Cerebellar nuclear complex (tissue), 1 donor: ENCODE results near the gene AP1S1.
"Not testable (repeated sequence)": the region's sequence is repeated elsewhere in the genome, so short reads cannot be mapped to it uniquely, and the experiment has no call there.

ENCODE experiments used
- DNase-seq, 2 experiments: peaks; one replicate each; lab custom pipeline; 2025; lab: John Stamatoyannopoulos, UW

The AP1S1 gene

DNA sequence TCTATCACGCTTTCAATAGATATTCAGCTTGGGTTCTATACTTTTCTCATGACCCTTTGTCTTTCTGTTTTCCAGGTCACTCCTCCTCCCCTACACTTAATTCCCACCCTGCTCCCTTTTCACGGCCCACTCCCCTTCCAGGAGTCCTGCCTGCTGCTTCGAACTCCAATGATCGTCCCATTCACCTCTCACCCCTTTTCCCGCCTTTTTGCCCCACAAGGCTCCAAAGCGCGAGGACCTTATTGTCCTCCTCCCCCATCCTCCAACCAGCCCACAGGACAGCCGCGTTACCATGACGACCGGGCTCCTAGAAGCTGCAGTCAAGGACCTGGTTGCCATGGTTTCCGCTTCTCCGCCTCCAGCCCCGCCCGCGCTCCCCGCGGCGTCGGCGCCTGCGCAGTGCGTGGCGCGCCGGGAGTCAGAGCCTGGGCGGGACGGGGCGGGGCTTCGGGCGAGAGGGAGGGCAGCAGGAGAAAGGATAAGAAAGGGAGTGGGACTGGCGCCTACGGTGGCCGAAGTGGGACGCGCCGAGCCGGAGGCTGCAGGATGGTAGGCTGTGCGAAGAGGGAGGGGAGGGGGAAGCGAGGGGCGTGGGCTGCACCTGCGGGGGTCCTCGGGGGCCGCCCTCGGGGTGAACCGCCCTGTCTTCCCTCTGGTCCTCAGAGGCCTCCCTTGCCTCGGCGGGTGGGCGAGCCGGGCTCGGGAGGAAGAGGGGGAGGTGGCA is at the start of gene AP1S1:
AP1S1 (plus strand) TSS at position 508 of the 724 bp plus-strand sequence; CDS start at position 547, 39 bp downstream.
- peak; percentile 93 for DNase-seq

DNA sequence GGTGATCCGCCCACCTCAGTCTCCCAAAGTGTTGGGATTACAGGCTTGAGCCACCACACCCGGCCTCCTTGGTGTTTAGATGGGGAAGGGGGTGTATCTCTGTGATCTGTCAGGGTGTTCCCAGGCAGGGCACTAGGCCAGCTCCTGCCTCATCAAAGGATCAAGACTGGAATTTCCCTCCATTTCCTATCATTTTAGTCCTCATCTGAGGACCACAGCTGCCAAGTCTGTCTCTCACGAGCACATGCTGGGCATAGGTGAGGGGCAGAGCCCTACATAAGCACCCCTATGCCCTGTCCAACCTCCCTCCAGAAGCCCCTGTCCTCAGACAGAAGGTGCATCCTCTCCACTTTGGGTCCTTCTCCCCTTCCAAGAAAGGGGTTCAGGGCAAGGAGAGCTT is 49.5 kb upstream of the AP1S1 start:
- no peak for DNase-seq

GRCh38 chr7:101105248-101105647 is 49.0 kb upstream of the AP1S1 start:
- DNase-seq: not testable (repeated sequence)

- DNase-seq: no peak
Measured at GRCh38 chr7:101106386-101106785, 47.9 kb upstream of the AP1S1 start.

GRCh38 chr7:101108330-101108857 is 45.9 kb upstream of the AP1S1 start:
- DNase-seq: no peak

DNA sequence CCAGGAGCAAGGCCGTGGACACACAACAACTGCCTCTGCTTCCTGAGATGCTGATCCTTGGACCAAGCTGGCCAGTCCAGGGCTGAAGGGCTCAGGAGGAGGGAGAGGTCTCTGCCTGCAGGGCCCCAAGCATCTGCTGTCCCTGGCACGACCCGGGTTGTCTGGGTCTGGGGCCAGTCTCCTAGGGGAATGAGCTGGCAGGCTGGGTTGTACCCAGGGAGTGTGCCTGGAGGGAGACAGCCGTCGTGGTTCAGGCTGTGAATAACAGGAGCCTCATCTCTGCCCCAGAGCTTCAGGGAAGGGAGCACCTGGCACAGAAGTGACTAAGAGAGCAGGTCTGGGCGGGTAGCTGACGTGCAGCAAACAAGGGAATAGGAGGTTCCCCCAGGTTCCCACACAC is 45.3 kb upstream of the AP1S1 start:
- DNase-seq: no peak

DNA sequence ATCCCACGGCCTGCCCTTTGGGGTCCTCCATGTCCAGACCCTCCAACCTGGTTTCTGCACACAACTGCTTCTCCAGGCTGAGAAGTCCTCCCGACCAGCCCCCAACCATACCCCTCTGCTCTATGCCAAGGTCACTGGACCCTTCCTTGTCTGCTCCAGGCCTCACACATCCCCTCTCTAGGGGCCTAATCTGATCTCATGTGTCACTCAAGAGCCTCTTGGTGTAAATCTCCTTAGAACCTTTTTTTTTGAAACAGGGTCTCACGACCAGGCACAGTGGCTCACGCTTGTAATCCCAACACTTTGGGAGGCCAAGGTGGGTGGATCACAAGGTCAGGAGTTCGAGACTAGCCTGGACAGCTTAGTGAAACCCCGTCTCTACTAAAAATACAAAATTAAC is 44.9 kb upstream of the AP1S1 start:
- no peak for DNase-seq

- no peak for DNase-seq
Measured at GRCh38 chr7:101111261-101111660, 43.0 kb upstream of the AP1S1 start.

DNA sequence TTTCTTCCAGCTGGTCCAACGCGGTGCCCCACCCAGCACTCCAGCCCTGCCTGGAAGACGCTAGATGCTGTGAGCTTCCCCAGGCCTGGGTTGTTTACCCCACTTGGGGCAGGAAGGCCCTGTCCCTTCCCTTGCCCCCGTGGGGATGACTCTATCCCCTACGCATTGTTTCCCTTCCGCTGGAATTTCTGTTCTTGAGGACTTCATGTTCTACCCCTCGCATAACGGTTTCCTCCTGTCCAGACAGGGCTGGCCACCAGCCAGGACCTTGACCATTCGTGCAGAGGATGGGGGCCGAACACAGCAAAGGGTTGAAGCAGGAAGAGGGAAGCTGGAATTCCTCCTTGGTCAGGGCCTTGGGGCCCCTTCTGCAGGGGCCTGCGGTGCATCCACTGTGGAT is 42.0 kb upstream of the AP1S1 start:
- DNase-seq: no peak

DNA sequence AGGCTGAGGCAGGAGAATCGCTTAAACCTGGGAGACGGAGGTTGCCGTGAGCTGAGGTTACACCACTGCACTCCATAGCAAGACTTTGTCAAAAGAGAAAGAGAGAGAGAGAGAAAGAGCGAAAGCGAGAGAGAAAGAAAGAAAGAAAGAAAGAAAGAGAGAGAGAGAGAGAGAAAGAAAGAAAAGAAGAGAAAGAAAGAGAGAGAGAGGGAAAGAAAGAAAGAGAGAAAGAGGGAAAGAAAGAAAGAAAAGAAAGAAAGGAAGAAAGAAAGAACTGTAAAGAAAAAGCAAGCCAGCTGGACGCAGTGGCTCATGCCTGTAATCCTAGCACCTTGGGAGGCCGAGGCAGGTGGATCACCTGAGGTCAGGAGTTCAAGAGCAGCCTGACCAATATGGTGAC is 41.1 kb upstream of the AP1S1 start:
- not testable (repeated sequence) for DNase-seq

DNA sequence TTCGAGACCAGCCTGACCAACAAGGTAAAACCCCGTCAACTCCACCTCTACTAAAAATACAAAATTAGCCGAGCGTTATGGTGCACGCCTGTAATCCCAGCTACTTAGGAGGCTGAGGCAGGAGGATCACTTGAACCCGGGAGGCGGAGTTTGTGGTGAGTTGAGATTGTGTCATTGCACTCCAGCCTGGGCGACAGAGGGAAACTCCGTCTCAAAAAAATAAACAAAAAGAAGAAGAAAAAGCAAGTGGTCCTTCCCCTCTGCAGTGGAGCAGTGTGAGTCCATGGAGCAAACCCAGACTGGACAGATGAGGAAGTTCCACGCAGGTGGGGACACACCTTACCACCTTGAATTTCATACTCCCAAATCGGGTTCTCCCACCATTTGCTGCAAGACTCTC is 40.4 kb upstream of the AP1S1 start:
- no peak for DNase-seq

- no peak for DNase-seq
Measured at GRCh38 chr7:101114492-101114891, 39.8 kb upstream of the AP1S1 start.

DNA sequence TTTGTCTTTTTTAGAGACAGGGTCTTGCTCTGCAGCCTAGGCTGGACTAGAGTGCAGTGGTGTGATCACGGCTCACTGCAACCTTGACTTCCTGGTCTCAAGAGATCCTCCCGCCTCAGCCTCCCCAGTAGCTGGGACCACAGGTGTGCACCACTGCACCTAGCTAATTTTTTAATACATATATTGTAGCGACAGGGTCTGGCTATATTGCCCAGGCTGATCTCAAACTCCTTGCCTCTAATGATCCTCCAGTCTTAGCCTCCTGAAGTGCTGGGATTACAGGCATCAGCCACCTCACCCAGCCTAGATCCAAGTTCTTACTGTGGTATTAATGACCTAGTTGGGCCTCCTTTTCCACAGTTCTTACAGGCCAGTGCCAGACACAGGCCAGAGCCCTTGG is 39.1 kb upstream of the AP1S1 start:
- DNase-seq: no peak

- DNase-seq: no peak
Measured at GRCh38 chr7:101116898-101117297, 37.4 kb upstream of the AP1S1 start.

GRCh38 chr7:101118856-101119255 is 35.4 kb upstream of the AP1S1 start:
- no peak for DNase-seq

GRCh38 chr7:101119876-101120275 is 34.4 kb upstream of the AP1S1 start:
- no peak for DNase-seq

DNA sequence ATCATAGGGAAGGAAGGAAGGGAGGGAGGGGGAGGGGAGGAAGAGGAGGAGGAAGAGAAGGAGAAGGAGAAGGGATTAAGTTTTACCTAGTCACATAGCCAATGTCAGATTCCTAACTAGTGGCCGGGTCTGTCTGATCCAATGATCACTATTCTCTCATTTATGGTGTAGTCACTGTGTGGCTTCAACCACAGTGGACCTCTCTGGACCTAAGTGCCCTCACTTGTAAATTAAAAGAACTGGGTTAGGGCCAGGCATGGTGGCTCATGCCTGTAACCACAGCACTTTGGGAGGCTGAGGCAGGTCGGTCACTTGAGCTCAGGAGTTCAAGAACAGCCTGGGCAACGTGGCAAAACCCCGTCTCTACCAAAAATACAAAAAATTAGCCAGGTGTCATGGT is 34.0 kb upstream of the AP1S1 start:
- no peak for DNase-seq

DNA sequence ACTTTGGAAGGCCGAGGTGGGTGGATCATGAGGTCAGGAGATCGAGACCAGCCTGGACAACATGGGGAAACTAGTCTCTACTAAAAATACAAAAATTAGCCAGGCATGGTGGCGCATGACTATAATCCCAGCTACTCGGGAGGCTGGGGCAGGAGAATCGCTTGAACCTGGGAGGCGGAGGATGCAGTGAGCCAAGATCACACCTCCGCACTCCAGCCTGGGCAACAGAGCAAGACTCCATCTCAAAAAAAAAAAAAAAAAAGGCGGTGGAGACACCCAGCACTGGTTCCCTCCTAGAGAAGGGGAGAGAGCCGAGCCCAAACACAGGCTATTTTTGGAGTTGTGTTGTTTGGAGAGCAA is 32.7 kb upstream of the AP1S1 start:
- DNase-seq: not testable (repeated sequence)

- DNase-seq: no peak
Measured at GRCh38 chr7:101121991-101122932, 32.0 kb upstream of the AP1S1 start.

DNA sequence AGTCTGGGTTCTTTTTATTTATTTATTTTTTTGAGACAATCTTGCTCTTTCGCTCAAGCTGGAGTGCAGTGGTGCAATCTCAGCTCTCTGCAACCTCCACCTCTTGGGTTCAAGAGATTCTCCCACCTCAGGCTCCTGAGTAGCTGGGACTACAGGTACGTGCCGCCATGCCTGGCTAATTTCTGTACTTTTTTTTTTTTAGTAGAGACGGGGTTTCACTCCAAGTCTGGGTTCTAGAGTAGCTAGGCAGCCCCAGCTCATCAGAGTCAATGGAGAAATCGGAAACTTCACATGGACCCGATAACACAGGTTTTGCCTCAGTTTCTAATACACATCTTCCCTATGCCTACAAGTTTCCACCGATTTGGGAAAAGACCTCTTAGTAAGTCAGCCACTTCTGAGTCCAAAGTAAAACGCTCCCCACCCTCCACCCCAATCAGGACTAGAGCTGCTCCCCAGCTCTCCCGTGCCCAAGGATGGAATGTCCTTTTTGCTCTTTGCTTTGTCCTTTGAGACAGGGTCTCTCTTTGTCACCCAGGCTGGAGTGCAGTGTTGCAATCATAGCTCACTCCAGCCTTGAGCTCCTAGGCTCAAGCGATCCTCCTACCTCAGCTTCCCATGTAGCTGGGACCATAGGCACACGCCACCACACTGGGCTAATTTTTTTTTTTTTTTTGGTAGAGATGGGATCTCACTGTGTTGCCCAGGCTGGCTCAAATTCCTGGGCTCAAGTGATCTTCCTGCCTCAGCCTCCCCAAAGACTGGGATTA is 31.2 kb upstream of the AP1S1 start:
- no peak for DNase-seq

DNA sequence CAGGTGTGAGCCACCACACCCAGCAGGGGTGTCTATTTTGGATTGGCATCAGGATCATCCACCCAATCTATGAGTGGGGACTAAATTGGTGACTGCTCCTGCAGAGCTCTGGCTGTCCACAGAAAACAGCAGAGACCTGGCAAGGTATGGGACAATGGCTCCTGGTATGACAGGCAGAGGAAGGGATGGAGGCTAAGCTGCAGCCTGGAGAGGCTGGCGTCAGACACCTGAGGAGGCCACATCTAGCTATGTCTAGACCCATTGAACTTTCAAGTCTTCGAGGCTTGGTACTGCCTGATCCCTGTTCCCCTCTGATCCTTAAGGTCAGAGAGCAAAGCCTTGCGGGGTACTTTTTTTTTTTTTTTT is 30.6 kb upstream of the AP1S1 start:
- no peak for DNase-seq

- DNase-seq: no peak
Measured at GRCh38 chr7:101124376-101125056, 29.8 kb upstream of the AP1S1 start.
